NK-92 treated with Interleukin-12 subunit alpha and Interleukin-12 subunit beta, amount 100 ng/mL, for 24 hours (cell line): ENCODE results near the gene KL.

Experiments used
- DNase-seq: peaks from one replicate; lab custom pipeline; 2025; lab: John Stamatoyannopoulos, UW

The KL gene

GRCh38 chr13:33112766-33113165 lies 96.5 kb downstream of the KL start:
- DNase-seq = no peak

GRCh38 chr13:33114146-33114545 lies 97.9 kb downstream of the KL start:
- DNase-seq = no peak

- DNase-seq = no peak
Measured at GRCh38 chr13:33115274-33115673, 99.1 kb downstream of the KL start.
